SK-N-MC (cell line): ENCODE results near the gene ENPP3.

Experiments used
- EZH2 ChIP-seq: fragments of 200-600 bp; sonication (generic); IDR thresholded peaks from one replicate; pipeline ENCODE4 v1.6.1; 2017; ENCODE audit warnings: antibody characterized with exemption
- FOXP2 ChIP-seq: optimal IDR thresholded peaks from 2 replicates; pipeline ENCODE3; 2011; ENCODE audit warnings: mild to moderate bottlenecking, moderate library complexity; ENCODE audit not compliant: insufficient read depth; ENCODE audit errors: extremely low read length, control extremely low read depth
- POLR2AphosphoS5 ChIP-seq: IDR thresholded peaks from 2 replicates; pipeline ENCODE4 v1.6.1; 2012; ENCODE audit warnings: mild to moderate bottlenecking, low read depth, low read length, borderline replicate concordance

DNA sequence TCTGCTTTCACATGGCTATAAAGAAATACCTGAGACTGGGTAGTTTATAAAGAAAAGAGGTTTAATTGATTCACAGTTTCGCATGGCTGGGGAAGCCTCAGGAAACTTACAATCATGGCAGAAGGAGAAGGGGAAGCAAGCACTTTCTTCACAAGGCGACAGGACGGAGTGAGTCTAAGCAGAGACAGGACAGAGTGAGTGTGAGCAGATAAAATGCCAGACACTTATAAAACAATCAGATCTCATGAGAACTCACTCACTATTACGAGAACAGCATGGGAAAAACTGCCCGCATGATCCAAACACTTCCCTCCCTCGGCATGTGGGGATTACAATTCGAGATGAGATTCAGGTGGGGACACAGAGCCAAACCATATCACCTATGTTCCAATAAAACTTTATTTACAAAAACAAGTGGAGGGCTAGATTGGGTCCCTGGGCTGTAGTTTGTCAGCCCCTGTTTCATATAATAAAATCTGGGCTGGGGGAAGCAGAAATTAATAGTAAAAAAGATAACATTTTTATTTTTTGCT lies 110.8 kb downstream of the ENPP3 start:
- TF ChIP-seq POLR2AphosphoS5, result no peak
- TF ChIP-seq FOXP2, result no peak
- TF ChIP-seq EZH2, result no peak
